ENCODE data around the gene MAST3. TPM values are rescaled to one million over a fixed set of nuclear protein-coding genes. Genes with fewer than 3 reads are reported as not detected.

Gene MAST3
- total and polyA plus RNA-seq, 2 of the 13 experiments (the other 11 are each of a cell fraction or from before 2014, with no cell fraction given), result 4.1 to 4.6 TPM

- TF ChIP-seq CREB3 (CRISPR knock-in tag; IDR thresholded peaks at IDR 0.05), result no peak
- TF ChIP-seq ZNF747 (CRISPR knock-in tag; IDR thresholded peaks at IDR 0.05; ENCODE audit: borderline replicate concordance), result no peak
- no peak for TF ChIP-seq ZNF691 (CRISPR knock-in tag; IDR thresholded peaks at IDR 0.05; ENCODE audit: borderline replicate concordance, low read depth)
- TF ChIP-seq ZFP82 (CRISPR knock-in tag; IDR thresholded peaks at IDR 0.05; ENCODE audit: borderline replicate concordance), result no peak
- no peak for TF ChIP-seq GLMP (CRISPR knock-in tag; IDR thresholded peaks at IDR 0.05; ENCODE audit: borderline replicate concordance)
- TF ChIP-seq MAZ (IDR thresholded peaks at IDR 0.05; ENCODE audit: borderline replicate concordance, low read depth, low read length), result no peak
- no peak; the same call in 1 of the 2 replicates for TF ChIP-seq MAZ (CRISPR knock-in tag; IDR thresholded peaks at IDR 0.05; ENCODE audit: low read depth)
- no peak for TF ChIP-seq FOXP1 (IDR thresholded peaks at IDR 0.05)
- 0 out of 2 replicates have a peak, but pooled peaks have one; percentile 23 for TF ChIP-seq FOXP1 (CRISPR knock-in tag; IDR thresholded peaks at IDR 0.05)
- TF ChIP-seq ZNF549 (CRISPR knock-in tag; IDR thresholded peaks at IDR 0.05), result no peak
- no peak for TF ChIP-seq SMAD9 (CRISPR knock-in tag; IDR thresholded peaks at IDR 0.05)
- TF ChIP-seq HNRNPLL (IDR thresholded peaks at IDR 0.05; ENCODE audit: low read depth, low read length, poor library complexity, severe bottlenecking), result peak; percentile 20
- TF ChIP-seq KLF13 (CRISPR knock-in tag; IDR thresholded peaks at IDR 0.05), result no peak
- no peak for TF ChIP-seq MLXIP (CRISPR knock-in tag; IDR thresholded peaks at IDR 0.05; ENCODE audit: borderline replicate concordance)
- TF ChIP-seq MXD3 (CRISPR knock-in tag; IDR thresholded peaks at IDR 0.05), result no peak
- TF ChIP-seq SP140L (CRISPR knock-in tag; IDR thresholded peaks at IDR 0.05; ENCODE audit: borderline replicate concordance), result no peak
- TF ChIP-seq CSRNP2 (CRISPR knock-in tag; conservative IDR thresholded peaks at IDR 0.05; ENCODE audit: low read depth), result no peak
- no peak for TF ChIP-seq AKAP8 (CRISPR knock-in tag; IDR thresholded peaks at IDR 0.05)
Observed at GRCh38 chr19:18109341-18109732, 11.8 kb downstream of the MAST3 start (continued).

All from HepG2 (cell line).